Breast epithelium (tissue), 4 donors: Measurements from ENCODE around the gene ZNF678. TPM values are rescaled to one million over a fixed set of nuclear protein-coding genes. Genes with fewer than 3 reads are reported as not detected.

Experiments used
- DNase-seq, 2 donors: peaks; one replicate each; pipeline ENCODE4 v3.0.0-alpha.2; 2019; ENCODE audit warnings: low spot score in 2 of 2
- H3K27ac ChIP-seq, 2 donors: fragments of 200-600 bp; sonication (generic) in 1 of 2; one replicate each; pipeline ENCODE4 v1.5.1; 2016 to 2019; ENCODE audit warnings: mild to moderate bottlenecking in 1 of 2
- H3K27me3 ChIP-seq, 2 donors: fragments of 200-600 bp; sonication (generic) in 1 of 2; one replicate each; pipeline versions ENCODE4 v1.5.1 to v1.6.0; 2017 to 2019; ENCODE audit warnings: control low read depth in 1 of 2, mild to moderate bottlenecking in 1 of 2
- H3K36me3 ChIP-seq: fragments of 200-600 bp; one replicate; pipeline ENCODE4 v1.5.1; 2019
- H3K4me1 ChIP-seq, 2 donors: fragments of 200-600 bp; sonication (generic); one replicate each; pipeline ENCODE4 v1.5.1; 2016 to 2019; ENCODE audit warnings: control low read depth in 1 of 2
- H3K4me3 ChIP-seq, 3 donors: fragments of 200-600 bp; sonication (generic); 1 replicate in 2 of 3; 2 replicates in 1 of 3; pipeline ENCODE4 v1.5.1; 2016 to 2019; ENCODE audit warnings: mild to moderate bottlenecking in 3 of 3, moderate library complexity in 2 of 3
- H3K9me3 ChIP-seq, 2 donors: fragments of 200-600 bp; sonication (generic) in 1 of 2; one replicate each; pipeline ENCODE4 v1.5.1; 2016 to 2019; ENCODE audit warnings: control low read depth in 1 of 2
- CTCF ChIP-seq, 3 donors: fragments of 450-650 bp; IDR thresholded peaks; one replicate each; pipeline ENCODE4 v1.5.1; 2016 to 2017; ENCODE audit warnings: antibody characterized with exemption in 3 of 3, mild to moderate bottlenecking in 3 of 3, moderate library complexity in 3 of 3
- POLR2A ChIP-seq: fragments of 450-650 bp; IDR thresholded peaks from one replicate; pipeline ENCODE4 v1.6.1; 2016; ENCODE audit warnings: antibody characterized with exemption, mild to moderate bottlenecking, moderate library complexity
- POLR2AphosphoS5 ChIP-seq, 3 donors: sonication (generic); formaldehyde crosslinking; IDR thresholded peaks; one replicate each; pipeline ENCODE4 v1.6.1; 2017; ENCODE audit warnings: antibody characterized with exemption in 3 of 3
- intact Hi-C: fragments of 100-400 bp; cut with DNase I; formaldehyde crosslinking; loops from one replicate; pipeline ENCODE4 v1.15.1; 2023; ENCODE audit warnings: low total_unique reads
- total RNA-seq, 3 donors: library from RNA; depleted of rRNA; stranded (reverse); fragments of >200 nt; gene quantifications; one replicate each; pipeline ENCODE4 v1.1.0, GENCODE V29; 2016

ZNF678 gene
- total RNA-seq, 3 donors from 2014 or later, result 8.5 to 19.8 (median 12.8) TPM

GRCh38 chr1:227556288-227556687, 7.1 kb upstream of the ZNF678 start:
- no peak for TF ChIP-seq POLR2AphosphoS5 (IDR thresholded peaks at IDR 0.05)
- no peak for TF ChIP-seq CTCF (IDR thresholded peaks at IDR 0.05)
- no peak for TF ChIP-seq POLR2A
- intact Hi-C loops, result no loop called here

GRCh38 chr1:227557962-227558725, 5.2 kb upstream of the ZNF678 start:
- DNase-seq, result no peak
- H3K4me3 ChIP-seq, result peak overlapping the region in 1 of 3 donors; percentile 15
- H3K36me3 ChIP-seq, result no peaks in the 10 kb centered on the region
- no peak for TF ChIP-seq CTCF (IDR thresholded peaks at IDR 0.05)
- TF ChIP-seq POLR2A, result no peak
- H3K4me1 ChIP-seq, result no peaks in the 10 kb centered on the region
- peaks cover 0 to 23% of the 10 kb centered on the region in 2 donors for H3K27me3 ChIP-seq
- H3K27ac ChIP-seq, result no peak overlapping the region
- intact Hi-C loops, result no loop called here
- peaks cover 0 to 4% of the 10 kb centered on the region in 2 donors for H3K9me3 ChIP-seq

More at GRCh38 chr1:227556288-227556687, 7.1 kb upstream of the ZNF678 start:
- H3K9me3 ChIP-seq, result peaks cover 4 to 9% of the 10 kb centered on the region in 2 donors
- H3K27me3 ChIP-seq, result peaks cover 0 to 23% of the 10 kb centered on the region in 2 donors
- H3K4me3 ChIP-seq, result no peak overlapping the region
- no peak for DNase-seq
- H3K4me1 ChIP-seq, result no peaks in the 10 kb centered on the region
- H3K36me3 ChIP-seq, result no peaks in the 10 kb centered on the region
- no peak overlapping the region for H3K27ac ChIP-seq

- peak overlapping the region in 1 of 3 donors; percentile 15 for H3K4me3 ChIP-seq
- peaks cover 0 to 23% of the 10 kb centered on the region in 2 donors for H3K27me3 ChIP-seq
- no peaks in the 10 kb centered on the region for H3K36me3 ChIP-seq
- intact Hi-C loops, result no loop called here
- TF ChIP-seq POLR2A (no peak), POLR2AphosphoS5 (IDR thresholded peaks at IDR 0.05) (no peak), CTCF (IDR thresholded peaks at IDR 0.05) (no peak)
- peaks cover 0 to 4% of the 10 kb centered on the region in 2 donors for H3K9me3 ChIP-seq
- no peaks in the 10 kb centered on the region for H3K4me1 ChIP-seq
- DNase-seq, result peak in 1 of 2 donors; percentile 37
- no peak overlapping the region for H3K27ac ChIP-seq
These were observed 4.6 kb upstream of the ZNF678 start for GRCh38 chr1:227558732-227559262.

GRCh38 chr1:227559499-227559898, 3.9 kb upstream of the ZNF678 start:
- Histone ChIP-seq H3K36me3 (no peaks in the 10 kb centered on the region), H3K9me3 (no peaks in the 10 kb centered on the region), H3K4me1 (no peaks in the 10 kb centered on the region), H3K27me3 (peaks cover 0 to 23% of the 10 kb centered on the region in 2 donors), H3K27ac (no peak overlapping the region), H3K4me3 (no peak overlapping the region)
- TF ChIP-seq POLR2A (no peak), CTCF (IDR thresholded peaks at IDR 0.05) (no peak), POLR2AphosphoS5 (IDR thresholded peaks at IDR 0.05) (no peak)
- DNase-seq, result no peak
- intact Hi-C loops, result no loop called here

GRCh38 chr1:227559926-227560325, 3.4 kb upstream of the ZNF678 start:
- DNase-seq, result no peak
- no peak for TF ChIP-seq CTCF (IDR thresholded peaks at IDR 0.05)
- TF ChIP-seq POLR2A, result no peak
- TF ChIP-seq POLR2AphosphoS5 (IDR thresholded peaks at IDR 0.05), result no peak
- H3K9me3 ChIP-seq, result no peaks in the 10 kb centered on the region
- no peaks in the 10 kb centered on the region for H3K36me3 ChIP-seq
- no peak overlapping the region for H3K27ac ChIP-seq
- intact Hi-C loops, result loop anchor here (5.0 kb wide), 1 partner anchor 177 kb away; the partner anchor contains the start of genes JMJD4 and SNAP47
- H3K4me3 ChIP-seq, result no peak overlapping the region
- H3K27me3 ChIP-seq, result peaks cover 0 to 23% of the 10 kb centered on the region in 2 donors
- H3K4me1 ChIP-seq, result no peaks in the 10 kb centered on the region
